ENCODE data around the gene PLEKHJ1.
"Not testable (repeated sequence)": the region's sequence is repeated elsewhere in the genome, so short reads cannot be mapped to it uniquely, and the experiment has no call there.

Gene PLEKHJ1

GRCh38 chr19:2219726-2220125 is 16.4 kb downstream of the PLEKHJ1 start:
- no peak for DNase-seq (ENCODE audit: low read depth)

- DNase-seq (ENCODE audit: low read depth): no peak
Observed at GRCh38 chr19:2217591-2217990, 18.5 kb downstream of the PLEKHJ1 start.

- no peak for DNase-seq (ENCODE audit: low read depth)
Observed at GRCh38 chr19:2216361-2217225, 19.5 kb downstream of the PLEKHJ1 start.

- no peak for DNase-seq (ENCODE audit: low read depth)
Observed at GRCh38 chr19:2215281-2215751, 20.8 kb downstream of the PLEKHJ1 start.

GRCh38 chr19:2214251-2214650 is 21.9 kb downstream of the PLEKHJ1 start:
- DNase-seq (ENCODE audit: low read depth): no peak

- no peak for DNase-seq (ENCODE audit: low read depth)
Observed at GRCh38 chr19:2213799-2214198, 22.3 kb downstream of the PLEKHJ1 start.

- DNase-seq (ENCODE audit: low read depth): no peak
Observed at GRCh38 chr19:2212861-2213711, 23.0 kb downstream of the PLEKHJ1 start.

- no peak for DNase-seq (ENCODE audit: low read depth)
Observed at GRCh38 chr19:2210987-2211740, 25.0 kb downstream of the PLEKHJ1 start.

- DNase-seq (ENCODE audit: low read depth): no peak
Observed at GRCh38 chr19:2210206-2210605, 25.9 kb downstream of the PLEKHJ1 start.

- no peak for DNase-seq (ENCODE audit: low read depth)
Observed at GRCh38 chr19:2209408-2209807, 26.7 kb downstream of the PLEKHJ1 start.

GRCh38 chr19:2208975-2209374 is 27.2 kb downstream of the PLEKHJ1 start:
- DNase-seq (ENCODE audit: low read depth): no peak

GRCh38 chr19:2207991-2208860 is 27.9 kb downstream of the PLEKHJ1 start:
- peak; percentile 91 for DNase-seq (ENCODE audit: low read depth)

- no peak for DNase-seq (ENCODE audit: low read depth)
Observed at GRCh38 chr19:2207008-2207407, 29.1 kb downstream of the PLEKHJ1 start.

- DNase-seq (ENCODE audit: low read depth): no peak
Observed at GRCh38 chr19:2202366-2202765, 33.8 kb downstream of the PLEKHJ1 start.

GRCh38 chr19:2201473-2202148 is 34.5 kb downstream of the PLEKHJ1 start:
- no peak for DNase-seq (ENCODE audit: low read depth)

- DNase-seq (ENCODE audit: low read depth): not testable (repeated sequence)
Observed at GRCh38 chr19:2200624-2201294, 35.4 kb downstream of the PLEKHJ1 start.

- no peak for DNase-seq (ENCODE audit: low read depth)
Observed at GRCh38 chr19:2199861-2200623, 36.1 kb downstream of the PLEKHJ1 start.

- no peak for DNase-seq (ENCODE audit: low read depth)
Observed at GRCh38 chr19:2199215-2199614, 36.9 kb downstream of the PLEKHJ1 start.

- DNase-seq (ENCODE audit: low read depth): no peak
Observed at GRCh38 chr19:2198317-2198716, 37.8 kb downstream of the PLEKHJ1 start.

Measured in EH (cell line).